ENCODE results near the gene CPXM2. TPM values are rescaled to one million over a fixed set of nuclear protein-coding genes. Genes with fewer than 3 reads are reported as not detected.

Gene CPXM2
- total and polyA plus RNA-seq, 2 donors (not counting 1 experiment from before 2014, with no cell fraction given) = not detected

DNA sequence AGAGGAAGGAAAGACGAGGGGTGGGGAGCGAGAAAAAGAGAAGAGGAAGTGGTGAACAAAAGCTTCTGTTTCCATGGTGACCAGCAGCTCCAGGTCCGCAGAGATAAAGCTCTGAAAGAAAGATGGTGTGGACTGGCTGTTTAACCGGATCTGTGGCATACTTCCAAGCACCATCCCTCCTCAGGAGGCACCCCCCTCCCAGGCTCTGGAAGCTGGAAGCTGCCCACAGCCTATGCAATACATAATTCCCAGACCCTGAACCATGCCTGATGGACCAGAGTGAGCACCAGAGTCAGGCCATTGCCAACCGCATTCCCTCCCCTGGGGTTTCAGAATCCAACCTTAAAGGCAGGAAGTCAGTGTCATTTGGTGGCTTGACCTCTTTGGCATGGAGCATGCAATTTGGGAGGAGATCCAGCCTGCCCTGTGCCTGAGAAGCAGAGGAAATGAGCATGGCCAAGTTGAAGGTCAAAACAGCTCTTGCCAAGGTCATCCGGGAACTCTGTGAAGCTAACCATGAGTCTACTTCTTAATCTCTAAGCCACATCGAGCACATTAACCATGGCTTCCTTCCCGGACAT, 22.2 kb upstream of the CPXM2 start:
- H3K4me1 ChIP-seq (ENCODE audit: control insufficient read depth in 2 of 2, insufficient read depth in 2 of 2, low read length in 2 of 2) = peaks cover 5 to 11% of the 10 kb centered on the region in 2 donors
- peaks cover 50% of the 10 kb centered on the region for H3K27me3 Mint-ChIP-seq
- WGBS (ENCODE audit: insufficient coverage) = 35% methylated on average over 7 of the region's 8 CpGs
- no peak overlapping the region for H3K9ac ChIP-seq (ENCODE audit: low read length)
- no peaks in the 10 kb centered on the region for H3K79me2 ChIP-seq (ENCODE audit: control insufficient read depth, insufficient read depth, low read length)
- CTCF ChIA-PET = no interaction called here
- peak overlapping the region; percentile 19 for H3K4me2 ChIP-seq (replicated peaks; ENCODE audit: low read depth, low read length, poor library complexity, severe bottlenecking)
- H3K4me3 Mint-ChIP-seq = no peak overlapping the region
- H3K9me3 Mint-ChIP-seq (ENCODE audit: insufficient read depth) = peaks cover 2% of the 10 kb centered on the region
- no peaks in the 10 kb centered on the region for H4K20me1 ChIP-seq (ENCODE audit: control insufficient read depth, insufficient read depth, low read length, poor library complexity, severe bottlenecking)
- H3K27ac Mint-ChIP-seq = no peak overlapping the region
- ATAC-seq (ENCODE audit: low read depth) = no peak
- no peak overlapping the region for H3K27ac ChIP-seq (ENCODE audit: low read length in 2 of 2)
- POLR2A ChIA-PET = no interaction called here
- TF ChIP-seq, protein P1, sequence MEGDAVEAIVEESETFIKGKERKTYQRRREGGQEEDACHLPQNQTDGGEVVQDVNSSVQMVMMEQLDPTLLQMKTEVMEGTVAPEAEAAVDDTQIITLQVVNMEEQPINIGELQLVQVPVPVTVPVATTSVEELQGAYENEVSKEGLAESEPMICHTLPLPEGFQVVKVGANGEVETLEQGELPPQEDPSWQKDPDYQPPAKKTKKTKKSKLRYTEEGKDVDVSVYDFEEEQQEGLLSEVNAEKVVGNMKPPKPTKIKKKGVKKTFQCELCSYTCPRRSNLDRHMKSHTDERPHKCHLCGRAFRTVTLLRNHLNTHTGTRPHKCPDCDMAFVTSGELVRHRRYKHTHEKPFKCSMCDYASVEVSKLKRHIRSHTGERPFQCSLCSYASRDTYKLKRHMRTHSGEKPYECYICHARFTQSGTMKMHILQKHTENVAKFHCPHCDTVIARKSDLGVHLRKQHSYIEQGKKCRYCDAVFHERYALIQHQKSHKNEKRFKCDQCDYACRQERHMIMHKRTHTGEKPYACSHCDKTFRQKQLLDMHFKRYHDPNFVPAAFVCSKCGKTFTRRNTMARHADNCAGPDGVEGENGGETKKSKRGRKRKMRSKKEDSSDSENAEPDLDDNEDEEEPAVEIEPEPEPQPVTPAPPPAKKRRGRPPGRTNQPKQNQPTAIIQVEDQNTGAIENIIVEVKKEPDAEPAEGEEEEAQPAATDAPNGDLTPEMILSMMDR (IDR thresholded peaks at IDR 0.05) = no peak
- TF ChIP-seq EZH2 (IDR thresholded peaks at IDR 0.05; ENCODE audit: borderline replicate concordance, insufficient read depth, low read depth, low read length, poor library complexity, severe bottlenecking) = no peak
- peaks cover 12% of the 10 kb centered on the region for H3K4me1 Mint-ChIP-seq
- no peak overlapping the region for H2AFZ ChIP-seq (ENCODE audit: insufficient read depth, low read depth, low read length, poor library complexity, severe bottlenecking)
- peaks cover 0 to 17% (median 2%) of the 10 kb centered on the region in 3 donors for H3K9me3 ChIP-seq (ENCODE audit: control extremely low read depth in 1 of 3, control insufficient read depth in 2 of 3, insufficient read depth in 1 of 3, low read length in 2 of 3)
- no peak overlapping the region for H3K4me3 ChIP-seq (ENCODE audit: control extremely low read depth in 1 of 5, extremely low read depth in 1 of 5, insufficient read depth in 1 of 5, low read depth in 2 of 5, low read length in 4 of 5)
- DNase-seq = peak; percentile 14
- no peaks in the 10 kb centered on the region for H3K36me3 ChIP-seq (replicated peaks in 1 of 2; ENCODE audit: control extremely low read depth in 1 of 2, control insufficient read depth in 1 of 2, extremely low read depth in 1 of 2, insufficient read depth in 2 of 2, low read length in 1 of 2)
- peaks cover 0 to 31% (median 10%) of the 10 kb centered on the region in 4 experiments for H3K27me3 ChIP-seq (replicated peaks in 1 of 4; ENCODE audit: control extremely low read depth in 1 of 4, control insufficient read depth in 3 of 4, insufficient read depth in 4 of 4, low read length in 3 of 4)
- intact Hi-C loops (cut with micrococcal nuclease) = no loop called here

DNA sequence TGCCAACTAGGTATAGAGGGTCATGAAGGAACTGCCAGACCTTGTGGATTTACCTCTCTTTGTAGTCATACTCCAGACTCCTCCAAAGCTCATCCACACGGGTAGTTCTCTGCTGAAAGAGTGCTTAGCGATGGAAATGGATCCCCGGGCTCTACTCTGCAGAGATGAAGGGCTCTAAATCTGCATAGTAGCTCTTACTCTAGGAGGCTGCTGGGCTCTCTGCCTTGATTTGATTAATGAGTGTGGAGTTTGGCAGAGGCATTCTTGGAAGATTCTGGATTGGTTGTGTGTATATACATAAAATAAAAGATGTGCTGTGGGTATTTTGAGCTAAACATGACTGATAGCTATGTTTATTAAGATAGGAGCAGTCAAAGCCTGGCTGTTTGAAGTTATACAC, 21.3 kb upstream of the CPXM2 start:
- ChIA-PET POLR2A (no interaction called here), CTCF (no interaction called here)
- DNase-seq = no peak
- peaks cover 0 to 13% (median under 1%) of the 10 kb centered on the region in 3 donors for H3K9me3 ChIP-seq (ENCODE audit: control extremely low read depth in 1 of 3, control insufficient read depth in 2 of 3, insufficient read depth in 1 of 3, low read length in 2 of 3)
- Mint-ChIP-seq H3K4me1 (peaks cover 12% of the 10 kb centered on the region), H3K4me3 (no peak overlapping the region), H3K9me3 (ENCODE audit: insufficient read depth) (peaks cover 2% of the 10 kb centered on the region), H3K27me3 (peaks cover 58% of the 10 kb centered on the region), H3K27ac (no peak overlapping the region)
- no peaks in the 10 kb centered on the region for H4K20me1 ChIP-seq (ENCODE audit: control insufficient read depth, insufficient read depth, low read length, poor library complexity, severe bottlenecking)
- H3K4me1 ChIP-seq (ENCODE audit: control insufficient read depth in 2 of 2, insufficient read depth in 2 of 2, low read length in 2 of 2) = peaks cover 5 to 11% of the 10 kb centered on the region in 2 donors
- intact Hi-C loops (cut with micrococcal nuclease) = no loop called here
- no peak for ATAC-seq (ENCODE audit: low read depth)
- no peak overlapping the region for H3K4me3 ChIP-seq (ENCODE audit: control extremely low read depth in 1 of 5, extremely low read depth in 1 of 5, insufficient read depth in 1 of 5, low read depth in 2 of 5, low read length in 4 of 5)
- no peak overlapping the region for H3K27ac ChIP-seq (ENCODE audit: low read length in 2 of 2)
- TF ChIP-seq EZH2 (IDR thresholded peaks at IDR 0.05; ENCODE audit: borderline replicate concordance, insufficient read depth, low read depth, low read length, poor library complexity, severe bottlenecking) = no peak
- TF ChIP-seq, protein P1 (IDR thresholded peaks at IDR 0.05) = no peak
- H3K4me2 ChIP-seq (replicated peaks; ENCODE audit: low read depth, low read length, poor library complexity, severe bottlenecking) = no peak overlapping the region
- H2AFZ ChIP-seq (ENCODE audit: insufficient read depth, low read depth, low read length, poor library complexity, severe bottlenecking) = no peak overlapping the region
- peaks cover 0 to 34% (median 10%) of the 10 kb centered on the region in 4 experiments for H3K27me3 ChIP-seq (replicated peaks in 1 of 4; ENCODE audit: control extremely low read depth in 1 of 4, control insufficient read depth in 3 of 4, insufficient read depth in 4 of 4, low read length in 3 of 4)
- H3K36me3 ChIP-seq (replicated peaks in 1 of 2; ENCODE audit: control extremely low read depth in 1 of 2, control insufficient read depth in 1 of 2, extremely low read depth in 1 of 2, insufficient read depth in 2 of 2, low read length in 1 of 2) = no peaks in the 10 kb centered on the region
- no peak overlapping the region for H3K9ac ChIP-seq (ENCODE audit: low read length)
- no peaks in the 10 kb centered on the region for H3K79me2 ChIP-seq (ENCODE audit: control insufficient read depth, insufficient read depth, low read length)
- 95% methylated on average over 3 of the region's 3 CpGs for WGBS (ENCODE audit: insufficient coverage)
